CD4-positive, alpha-beta T cell treated with Interleukin-15 for 4 hours (primary cell): ENCODE results near the gene RNU1-4.
"Not testable (repeated sequence)": the region's sequence is repeated elsewhere in the genome, so short reads cannot be mapped to it uniquely, and the experiment has no call there.

Experiments used
- DNase-seq: peaks from one replicate; pipeline ENCODE4 v3.0.0-alpha.2; 2020; ENCODE audit warnings: low spot score

RNU1-4 gene

GRCh38 chr1:16740047-16740964 is at the start of gene RNU1-4:
TSS of gene RNU1-4 (plus strand) at chr1:16740516.
- DNase-seq: not testable (repeated sequence)

GRCh38 chr1:16690971-16691682 is 49.2 kb upstream of the RNU1-4 start:
- not testable (repeated sequence) for DNase-seq

- DNase-seq: not testable (repeated sequence)
Observed at GRCh38 chr1:16692283-16692682, 48.0 kb upstream of the RNU1-4 start.

GRCh38 chr1:16692717-16693448 is 47.4 kb upstream of the RNU1-4 start:
- DNase-seq: not testable (repeated sequence)

- DNase-seq: not testable (repeated sequence)
Observed at GRCh38 chr1:16693449-16694307, 46.6 kb upstream of the RNU1-4 start.

GRCh38 chr1:16694308-16694702 is 46.0 kb upstream of the RNU1-4 start:
- DNase-seq: not testable (repeated sequence)

GRCh38 chr1:16696507-16697150 is 43.7 kb upstream of the RNU1-4 start:
- DNase-seq: not testable (repeated sequence)

GRCh38 chr1:16697152-16697551 is 43.2 kb upstream of the RNU1-4 start:
- not testable (repeated sequence) for DNase-seq

- not testable (repeated sequence) for DNase-seq
Observed at GRCh38 chr1:16699440-16699839, 40.9 kb upstream of the RNU1-4 start.

GRCh38 chr1:16700138-16700895 is 40.0 kb upstream of the RNU1-4 start:
- not testable (repeated sequence) for DNase-seq

GRCh38 chr1:16701189-16701588 is 39.1 kb upstream of the RNU1-4 start:
- DNase-seq: not testable (repeated sequence)

- not testable (repeated sequence) for DNase-seq
Observed at GRCh38 chr1:16702280-16702679, 38.0 kb upstream of the RNU1-4 start.

- DNase-seq: not testable (repeated sequence)
Observed at GRCh38 chr1:16703141-16703540, 37.2 kb upstream of the RNU1-4 start.

- not testable (repeated sequence) for DNase-seq
Observed at GRCh38 chr1:16703602-16704001, 36.7 kb upstream of the RNU1-4 start.

GRCh38 chr1:16704076-16704475 is 36.2 kb upstream of the RNU1-4 start:
- DNase-seq: not testable (repeated sequence)

- not testable (repeated sequence) for DNase-seq
Observed at GRCh38 chr1:16704502-16705100, 35.7 kb upstream of the RNU1-4 start.

GRCh38 chr1:16706302-16706701 is 34.0 kb upstream of the RNU1-4 start:
- not testable (repeated sequence) for DNase-seq

- DNase-seq: not testable (repeated sequence)
Observed at GRCh38 chr1:16707130-16708093, 32.9 kb upstream of the RNU1-4 start.
